Prostate gland (tissue), 2 donors: ENCODE results near the gene ADAMTSL1. TPM values are rescaled to one million over a fixed set of nuclear protein-coding genes. Genes with fewer than 3 reads are reported as not detected.

Source experiments
- microRNA-seq: library from miRNA; unstranded; fragments of <30 nt; microRNA quantifications from one replicate; pipeline ENCODE4, GENCODE V29; 2016
- small RNA-seq, 2 donors: library from RNA; depleted of rRNA; stranded (forward); fragments of <200 nt; gene quantifications; one replicate each; pipeline ENCODE3, GENCODE V24; 2016
- total RNA-seq, 2 donors: library from RNA; depleted of rRNA; stranded (reverse); fragments of >200 nt; gene quantifications; one replicate each; pipeline ENCODE4 v1.1.0, GENCODE V29; 2016

Gene ADAMTSL1
- total RNA-seq, 2 donors from 2014 or later = 9.8 to 18.1 TPM

Small RNA genes lying within 50 kb of the gene (microRNA-seq; reads per million reads assigned to microRNA genes)
- 0.34 reads per million for gene MIR3152

Small RNA genes lying within 50 kb of the gene (small RNA-seq; reads per million reads assigned to genes)
- gene MIR3152 = 0 reads per million in 2 donors
